GM21786 (cell line): ENCODE measurements around the gene NEMF.
"Not testable (repeated sequence)": the region's sequence is repeated elsewhere in the genome, so short reads cannot be mapped to it uniquely, and the experiment has no call there.

Source experiments
- ATAC-seq: cut with Tn5 transposase; IDR thresholded peaks from one replicate; pipeline ENCODE4 v1.9.1; 2021; ENCODE audit not compliant: unreplicated experiment

The NEMF gene

GRCh38 chr14:49852301-49853157 lies at the start of gene NEMF:
Gene NEMF, minus strand, starts transcription at chr14:49852788. Its CDS starts 35 bp downstream, at chr14:49852753.
- peak; percentile 63 for ATAC-seq

DNA sequence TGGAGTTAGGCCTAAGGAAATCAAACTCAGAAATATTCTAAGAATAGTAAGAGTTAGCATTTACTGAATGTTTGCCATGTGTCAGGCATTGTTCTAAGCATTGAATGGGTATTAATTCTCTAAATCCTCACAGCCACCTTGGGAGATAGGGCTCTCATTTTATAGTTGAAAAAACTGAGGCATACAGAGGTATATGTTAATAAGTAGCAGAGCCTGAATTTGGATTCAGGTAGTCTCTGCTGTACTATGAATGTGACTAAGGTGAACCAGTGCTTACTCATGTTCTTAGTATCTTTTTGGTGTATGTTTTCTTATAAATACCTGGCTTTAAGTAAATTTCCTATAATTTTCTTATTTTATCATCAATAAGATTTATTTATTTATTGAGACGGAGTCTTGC lies 48.4 kb upstream of the NEMF start:
- no peak for ATAC-seq

DNA sequence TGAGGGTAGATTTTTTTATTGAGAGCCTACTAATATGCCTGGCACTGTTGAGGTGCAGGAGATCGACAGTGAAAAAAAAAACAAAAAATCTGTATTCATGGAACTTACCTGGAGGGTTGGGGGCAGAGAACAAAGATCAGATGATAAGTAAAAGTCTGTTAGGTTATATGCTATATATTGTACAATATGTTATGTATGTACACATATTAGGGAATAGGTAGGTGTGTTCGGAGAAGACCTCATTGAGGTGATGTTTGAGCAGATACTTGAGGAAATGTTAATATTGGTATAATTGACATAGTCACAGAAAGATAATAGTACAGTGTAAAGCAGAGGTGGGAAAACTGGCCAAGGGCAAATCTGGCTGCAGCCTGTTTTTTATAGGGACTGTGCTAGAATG lies 45.9 kb upstream of the NEMF start:
- no peak for ATAC-seq

- no peak for ATAC-seq
Observed at GRCh38 chr14:49897965-49898364, 45.4 kb upstream of the NEMF start.

- ATAC-seq: no peak
Observed at GRCh38 chr14:49897414-49897813, 44.8 kb upstream of the NEMF start.

- ATAC-seq: no peak
Observed at GRCh38 chr14:49896966-49897365, 44.4 kb upstream of the NEMF start.

DNA sequence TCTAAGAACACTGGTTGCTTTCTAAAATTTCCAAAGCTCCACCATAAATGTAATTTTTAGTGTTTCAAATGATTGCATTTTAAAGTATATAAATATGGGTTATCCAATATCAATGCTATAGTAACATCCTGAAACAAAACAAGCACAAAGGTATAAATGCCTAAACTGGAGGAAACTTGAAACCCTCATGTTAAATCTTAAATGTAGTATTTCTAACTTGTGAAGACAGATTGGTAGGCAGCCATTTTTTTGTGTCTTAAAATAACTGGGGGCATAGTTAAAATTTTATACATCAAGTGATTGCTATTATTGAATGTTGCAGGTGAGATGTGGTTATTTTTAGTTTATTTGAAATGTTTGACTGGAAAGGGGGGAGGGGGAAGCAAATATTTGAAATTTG lies 43.7 kb upstream of the NEMF start:
- ATAC-seq: not testable (repeated sequence)

DNA sequence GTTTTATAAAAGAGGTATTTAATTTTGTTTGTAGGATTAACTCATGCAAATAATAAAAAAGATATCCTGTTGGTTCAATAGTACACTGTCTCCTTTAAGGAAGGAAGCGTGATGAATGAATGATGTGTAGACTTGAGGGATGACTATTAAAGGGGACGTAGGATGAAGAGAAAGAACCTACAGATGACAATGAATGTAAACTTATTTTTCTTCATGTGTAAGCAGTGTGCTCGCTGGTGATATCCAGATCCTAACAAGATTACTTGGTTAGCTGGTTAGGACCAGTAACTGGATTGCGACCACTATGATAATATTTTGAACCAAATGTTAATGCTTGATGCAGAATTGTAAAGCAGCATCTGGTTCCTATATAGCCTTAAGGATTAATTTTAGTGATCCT lies 42.9 kb upstream of the NEMF start:
- no peak for ATAC-seq

GRCh38 chr14:49894214-49895107 lies 41.9 kb upstream of the NEMF start:
- not testable (repeated sequence) for ATAC-seq

- ATAC-seq: peak; percentile 34
Observed at GRCh38 chr14:49893309-49894213, 41.0 kb upstream of the NEMF start.

DNA sequence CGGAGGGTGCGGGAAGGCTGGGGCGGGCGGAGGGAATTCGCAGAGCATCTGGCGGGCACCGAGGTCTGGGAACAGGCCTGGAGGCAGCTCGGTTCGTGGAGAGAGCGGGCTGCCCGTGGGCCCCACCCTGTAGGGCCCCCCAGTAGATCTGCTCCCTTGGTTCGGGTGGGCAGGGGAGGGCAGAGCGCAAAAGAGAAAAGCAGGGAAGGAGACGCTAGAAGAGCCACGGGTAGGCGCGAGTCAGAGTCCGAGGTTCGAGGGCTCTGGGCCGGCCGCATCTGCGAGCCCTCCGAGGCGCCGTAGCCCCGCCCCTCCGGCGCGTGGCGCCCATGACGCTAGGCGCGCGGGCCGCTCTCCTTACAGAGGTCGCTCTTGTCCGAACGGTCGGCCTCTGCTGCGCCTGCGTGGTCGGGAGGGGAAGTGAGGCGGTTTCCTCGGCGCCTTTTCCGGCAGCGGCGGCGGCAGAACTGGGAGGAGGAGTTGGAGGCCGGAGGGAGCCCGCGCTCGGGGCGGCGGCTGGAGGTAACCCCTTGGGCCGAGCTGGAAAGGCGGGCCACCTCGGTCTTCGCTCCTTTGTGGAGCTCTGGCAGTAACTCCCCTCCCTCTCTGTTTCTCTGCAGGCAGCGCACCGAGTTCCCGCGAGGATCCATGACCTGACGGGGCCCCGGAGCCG lies 40.2 kb upstream of the NEMF start, which contains the start of gene ARF6:
TSS of gene ARF6 (plus strand) at position 447 of the 673 bp plus-strand sequence. CDS start 655 bp downstream, outside the sequence.
- ATAC-seq: peak; percentile 78

DNA sequence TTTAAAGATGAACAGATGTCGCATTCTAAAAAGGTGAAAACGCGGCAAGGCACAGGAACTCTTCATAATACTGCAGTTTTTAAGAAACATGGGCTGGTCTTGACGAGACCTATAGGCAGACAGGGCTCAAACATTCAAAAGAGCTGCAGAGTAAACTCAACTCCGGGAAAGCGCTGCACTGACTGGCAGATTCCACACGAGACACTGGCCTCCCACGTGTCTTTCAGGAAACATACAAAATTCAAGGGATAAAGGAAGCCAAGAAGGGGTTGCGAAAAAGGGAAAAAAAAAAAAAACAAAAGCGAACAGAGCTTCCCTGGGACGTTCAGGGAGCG lies 39.7 kb upstream of the NEMF start:
- ATAC-seq: peak; percentile 34

- no peak for ATAC-seq
Observed at GRCh38 chr14:49888293-49888692, 35.7 kb upstream of the NEMF start.

GRCh38 chr14:49886523-49886922 lies 33.9 kb upstream of the NEMF start:
- ATAC-seq: no peak

DNA sequence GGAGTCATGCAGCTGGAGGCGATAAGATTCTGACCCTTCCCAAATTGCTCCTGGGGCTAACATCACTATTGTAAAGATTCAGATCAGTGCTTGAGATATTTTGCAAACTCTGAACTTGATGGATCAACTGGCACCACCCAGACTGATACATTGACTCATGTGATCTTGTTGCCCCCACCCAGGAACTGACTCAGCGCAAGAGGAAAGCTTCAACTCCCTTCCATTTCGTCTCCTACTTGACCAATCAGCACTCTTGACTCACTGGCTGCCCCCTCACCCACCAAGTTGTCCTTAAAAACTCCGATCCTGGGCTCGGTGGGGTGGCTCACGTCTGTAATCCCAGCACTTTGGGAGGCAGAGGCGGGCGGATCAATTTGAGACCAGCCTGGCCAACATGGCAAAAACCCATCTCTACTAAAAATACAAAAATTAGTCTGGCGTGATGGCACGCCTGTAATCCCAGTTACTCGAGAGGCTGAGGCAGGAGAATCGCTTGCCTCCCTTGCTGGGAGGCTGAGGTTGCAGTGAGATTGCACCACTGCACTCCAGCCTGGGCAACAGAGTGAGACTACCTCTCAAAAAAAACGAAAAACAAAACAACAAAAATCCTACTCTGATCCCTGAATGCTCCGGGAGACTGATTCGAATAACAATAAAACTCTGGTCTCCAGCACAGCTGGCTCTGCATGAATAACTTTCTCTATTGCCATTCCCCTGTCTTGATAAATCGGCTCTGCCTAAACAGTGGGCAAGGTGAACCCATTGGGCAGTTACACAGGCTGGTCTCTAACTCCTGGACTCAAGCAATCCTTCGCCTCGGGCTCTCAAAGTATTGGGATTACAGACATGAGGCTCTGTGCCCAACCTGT lies 30.5 kb upstream of the NEMF start:
- no peak for ATAC-seq

DNA sequence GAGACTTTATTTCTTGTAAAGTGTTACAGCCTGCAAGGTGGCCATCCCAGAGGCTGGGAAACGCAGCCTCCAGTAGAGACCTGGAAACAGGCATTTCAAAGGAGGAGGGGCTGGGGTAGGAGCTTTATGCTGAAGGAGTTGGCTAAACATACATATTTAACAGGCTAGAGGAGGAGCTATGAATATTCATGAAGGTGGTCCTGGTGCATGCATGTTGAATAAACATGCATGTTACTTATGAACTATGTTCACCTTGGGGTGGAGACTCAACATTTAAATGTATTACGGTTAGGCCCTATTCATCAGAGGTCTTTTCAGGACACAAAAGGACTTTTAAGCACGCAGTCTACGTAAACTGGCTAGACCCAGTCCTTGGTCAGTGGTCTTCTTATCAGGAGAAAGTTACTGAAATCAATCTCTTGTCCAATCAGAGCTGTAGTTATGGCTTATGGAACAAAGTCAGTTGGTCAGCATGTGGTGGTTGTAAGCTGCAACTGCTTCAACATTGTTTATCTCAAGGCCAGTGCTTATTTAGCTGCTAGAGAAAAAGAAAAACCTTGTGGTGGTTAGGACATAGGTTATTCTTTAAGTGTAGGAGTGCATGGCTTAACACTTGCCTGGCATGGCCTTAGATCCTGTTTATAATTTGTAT lies 28.9 kb upstream of the NEMF start:
- ATAC-seq: no peak

DNA sequence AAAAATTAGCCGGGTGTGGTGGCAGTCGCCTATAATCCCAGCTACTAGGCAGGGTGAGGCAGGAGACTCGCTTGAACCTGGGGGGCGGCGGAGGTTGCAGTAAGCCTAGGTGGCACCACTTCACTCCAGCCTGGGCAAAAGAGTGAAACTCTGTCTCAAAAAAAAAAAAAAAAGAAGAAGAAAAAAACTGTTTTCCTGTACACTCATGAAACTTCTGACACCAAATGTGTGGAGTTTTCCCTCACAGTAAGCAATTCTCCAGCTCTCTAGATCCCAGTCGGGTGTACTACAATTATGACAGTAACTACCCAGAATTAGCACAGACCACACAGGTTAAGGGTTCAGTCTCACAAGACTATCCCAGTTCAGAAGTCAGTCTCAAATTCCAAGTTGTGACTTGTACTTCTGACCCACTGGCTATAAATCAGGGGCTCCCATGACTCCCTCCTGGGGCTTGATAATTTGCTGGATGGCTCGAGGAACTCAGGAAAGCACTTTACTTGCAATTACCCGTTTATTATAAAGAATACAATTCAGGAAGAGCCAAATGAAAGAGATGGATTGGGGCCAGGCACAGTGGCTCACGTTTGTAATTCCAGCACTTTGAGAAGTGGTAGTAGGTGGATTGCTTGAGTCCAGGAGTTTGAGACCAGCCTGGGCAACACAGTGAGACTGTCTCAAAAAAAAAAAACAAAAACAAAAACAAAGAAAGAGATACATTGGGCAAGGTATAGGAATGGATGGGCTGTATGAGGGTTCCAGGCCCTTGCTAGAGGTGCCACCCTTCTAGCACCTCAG lies 27.9 kb upstream of the NEMF start:
- ATAC-seq: no peak

- ATAC-seq: peak; percentile 78
Observed at GRCh38 chr14:49879646-49880204, 27.1 kb upstream of the NEMF start.
